Ureter (tissue), 1 donor: Measurements from ENCODE around the gene AP1S3. TPM values are rescaled to one million over a fixed set of nuclear protein-coding genes. Genes with fewer than 3 reads are reported as not detected.

Experiments
- DNase-seq: peaks from one replicate; pipeline ENCODE4 v3.0.0-alpha.2; 2020; ENCODE audit warnings: low spot score
- total RNA-seq: library from RNA; stranded (reverse); gene quantifications from one replicate; pipeline ENCODE4 v1.2.4, GENCODE V29; 2023
- donor health status: DM: yes; HTN: yes; CAD: no.

The AP1S3 gene
- total RNA-seq, 1 donor from 2014 or later, result 52.7 TPM

DNA sequence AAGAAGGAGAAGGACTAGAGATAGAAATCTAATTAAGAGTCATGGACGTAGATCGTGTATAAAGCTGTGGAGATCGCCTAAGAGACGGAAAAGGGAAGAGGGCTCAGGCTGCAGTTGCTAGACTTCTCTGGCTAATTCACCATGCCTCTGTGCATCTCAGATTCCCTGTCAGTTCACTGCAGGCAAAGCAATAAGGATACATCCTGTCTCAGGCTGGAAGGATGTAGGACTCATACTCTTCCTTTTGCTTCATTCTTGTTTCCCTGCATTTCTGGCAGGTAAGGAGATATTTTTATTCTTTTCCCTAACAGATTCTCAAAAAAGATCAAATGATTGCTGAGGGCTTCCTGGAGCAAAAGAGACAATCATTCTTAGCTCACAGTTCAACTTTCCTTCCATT, 112.5 kb downstream of the AP1S3 start:
- no peak for DNase-seq

DNA sequence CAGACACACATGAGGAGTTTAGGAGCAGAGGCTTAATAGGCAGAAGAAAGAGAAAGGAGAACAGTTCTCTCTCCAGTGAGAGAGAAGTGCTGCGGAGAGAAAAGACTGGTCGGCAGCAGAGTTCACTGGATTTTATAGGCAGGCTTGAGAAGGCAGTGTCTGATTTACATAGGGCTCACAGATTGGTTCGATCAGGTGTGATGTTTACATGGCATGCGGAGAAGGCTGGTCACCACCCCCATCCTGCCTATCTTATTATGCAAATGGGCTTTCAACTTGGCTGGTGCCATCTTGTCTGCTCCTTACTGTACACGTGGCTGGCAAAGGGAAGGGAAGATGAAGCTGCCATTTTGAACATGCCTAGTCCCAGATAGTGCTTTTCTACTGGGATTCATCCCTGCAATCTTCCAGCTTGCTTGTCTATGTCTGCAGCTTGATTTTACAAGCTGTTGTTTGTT, 113.4 kb downstream of the AP1S3 start:
- no peak for DNase-seq

DNA sequence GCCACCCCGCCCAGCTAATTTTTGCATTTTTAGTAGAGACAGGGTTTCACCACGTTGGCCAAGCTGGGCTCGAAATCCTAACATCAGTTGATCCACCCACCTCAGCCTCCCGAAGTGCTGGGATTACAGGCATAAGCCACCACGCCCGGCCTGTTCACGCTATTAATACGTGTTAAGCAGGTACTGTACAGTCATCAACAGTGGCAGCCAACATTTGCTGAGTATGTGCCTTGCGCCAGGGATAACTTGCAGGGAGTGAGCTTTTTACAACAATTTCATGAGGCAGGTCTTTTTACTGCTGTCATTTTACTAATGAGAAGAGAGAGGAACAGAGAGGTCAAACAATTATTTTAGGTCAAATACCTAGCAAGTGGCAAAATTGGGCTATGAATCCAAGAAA, 115.2 kb downstream of the AP1S3 start:
- DNase-seq, result no peak

DNA sequence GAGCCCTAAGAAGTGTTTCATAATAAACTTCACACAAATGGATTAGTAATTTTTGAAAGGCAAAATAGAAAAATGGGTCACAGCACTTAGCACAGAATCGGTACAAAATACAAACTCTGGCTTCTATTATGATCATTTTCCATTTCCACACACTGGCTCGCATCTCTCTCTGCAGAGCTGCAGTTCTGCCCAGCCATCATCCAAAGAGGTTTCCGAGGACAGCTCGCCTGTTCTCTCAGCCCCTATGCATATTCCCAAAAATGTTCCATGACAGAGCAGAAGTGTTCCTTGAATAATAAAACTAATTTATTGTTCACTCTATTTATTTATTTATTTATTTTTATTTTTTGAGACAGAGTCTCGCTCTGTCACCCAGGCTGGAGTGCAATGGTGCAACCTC, 115.6 kb downstream of the AP1S3 start:
- DNase-seq, result no peak

DNA sequence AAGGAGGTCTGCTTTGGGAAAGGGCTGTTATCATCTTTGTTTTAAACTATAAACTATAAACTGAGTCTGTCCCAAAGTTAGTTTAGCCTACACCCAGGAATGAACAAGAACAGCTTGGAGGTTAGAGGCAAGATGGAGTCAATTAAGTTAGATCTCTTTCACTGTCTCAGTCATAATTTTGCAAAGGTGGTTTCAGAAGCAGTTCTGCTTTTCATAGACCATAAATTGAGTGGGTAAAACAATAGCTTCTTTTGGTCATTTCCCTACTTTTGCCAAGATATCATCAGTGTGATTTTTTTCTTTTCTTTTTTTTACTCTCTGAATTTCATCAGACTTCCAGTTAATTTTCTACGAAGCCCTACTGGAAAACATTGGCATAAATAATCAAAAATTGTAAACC, 117.0 kb downstream of the AP1S3 start:
- no peak for DNase-seq

DNA sequence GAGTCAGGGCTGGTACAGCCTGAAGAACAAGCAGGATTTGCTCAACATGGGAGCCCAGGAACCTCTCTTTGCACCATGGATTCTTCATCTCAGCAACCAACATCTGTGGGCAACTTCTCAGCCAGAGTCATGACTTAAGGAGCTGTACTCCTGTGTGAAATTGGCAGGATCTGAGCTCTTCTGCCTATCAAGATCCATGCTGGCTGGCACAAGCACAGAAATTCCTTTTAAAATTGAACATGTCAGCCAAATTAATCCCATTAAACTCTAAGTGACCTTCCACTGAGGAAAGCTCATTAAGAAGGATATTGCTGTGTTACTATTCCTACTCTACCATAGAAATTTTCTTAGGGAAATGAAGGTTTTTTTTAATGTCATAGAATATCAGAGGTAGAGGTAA, 124.7 kb downstream of the AP1S3 start:
- no peak for DNase-seq

DNA sequence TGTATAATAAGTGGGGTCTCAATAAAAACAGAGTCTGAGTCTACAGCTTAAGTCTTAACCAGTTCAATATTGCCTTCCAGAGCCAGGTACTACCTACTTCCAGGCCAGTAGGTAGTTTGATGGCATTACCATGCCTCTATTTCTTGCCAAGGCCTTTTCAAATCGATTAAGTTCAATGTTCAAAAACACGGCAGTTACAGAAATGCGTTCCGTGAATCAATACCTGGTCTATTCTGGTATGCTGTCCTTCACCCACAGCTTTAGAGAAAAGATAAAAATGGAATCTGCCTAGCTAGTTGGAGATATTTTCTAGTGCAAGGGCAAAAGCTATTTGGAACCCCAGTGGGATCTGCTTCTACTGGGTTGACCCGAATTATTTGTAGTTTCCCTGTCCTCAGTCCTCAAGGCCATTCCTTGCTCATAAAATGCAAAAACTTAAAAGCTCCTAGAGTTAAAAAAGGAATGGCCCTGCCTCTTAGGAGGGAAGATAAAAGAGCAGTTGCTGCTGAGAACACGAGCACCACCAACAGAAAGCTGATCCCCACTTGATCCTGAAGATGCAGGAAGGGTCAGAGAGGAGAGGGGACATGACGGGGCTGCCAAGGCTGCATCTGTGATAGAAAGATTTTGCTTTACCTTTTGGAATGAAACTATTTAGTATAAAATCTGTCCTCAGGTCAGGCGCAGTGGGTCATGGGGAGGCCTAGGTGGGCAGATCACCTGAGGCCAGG, 125.6 kb downstream of the AP1S3 start:
- no peak for DNase-seq

Other genes starting within 250 kb of the AP1S3 start
- 0.39 TPM for gene SCG2, start 235.2 kb downstream of the AP1S3 start, total RNA-seq
- 55.2 TPM for gene WDFY1, start 107.8 kb upstream of the AP1S3 start, total RNA-seq
- 20.6 TPM for gene MRPL44, start 119.9 kb upstream of the AP1S3 start, total RNA-seq
- gene SERPINE2, start 201.7 kb upstream of the AP1S3 start, total RNA-seq, result 10.9 TPM